Breast epithelium (tissue), 4 donors: ENCODE data around the gene RNMT. TPM values are rescaled to one million over a fixed set of nuclear protein-coding genes. Genes with fewer than 3 reads are reported as not detected.

Source experiments
- DNase-seq, 2 donors: peaks; one replicate each; pipeline ENCODE4 v3.0.0-alpha.2; 2019; ENCODE audit warnings: low spot score in 2 of 2
- H3K27ac ChIP-seq, 2 donors: fragments of 200-600 bp; sonication (generic) in 1 of 2; one replicate each; pipeline ENCODE4 v1.5.1; 2016 to 2019; ENCODE audit warnings: mild to moderate bottlenecking in 1 of 2
- H3K27me3 ChIP-seq, 2 donors: fragments of 200-600 bp; sonication (generic) in 1 of 2; one replicate each; pipeline versions ENCODE4 v1.5.1 to v1.6.0; 2017 to 2019; ENCODE audit warnings: control low read depth in 1 of 2, mild to moderate bottlenecking in 1 of 2
- H3K36me3 ChIP-seq: fragments of 200-600 bp; one replicate; pipeline ENCODE4 v1.5.1; 2019
- H3K4me1 ChIP-seq, 2 donors: fragments of 200-600 bp; sonication (generic); one replicate each; pipeline ENCODE4 v1.5.1; 2016 to 2019; ENCODE audit warnings: control low read depth in 1 of 2
- H3K4me3 ChIP-seq, 3 donors: fragments of 200-600 bp; sonication (generic); 1 replicate in 2 of 3; 2 replicates in 1 of 3; pipeline ENCODE4 v1.5.1; 2016 to 2019; ENCODE audit warnings: mild to moderate bottlenecking in 3 of 3, moderate library complexity in 2 of 3
- H3K9me3 ChIP-seq, 2 donors: fragments of 200-600 bp; sonication (generic) in 1 of 2; one replicate each; pipeline ENCODE4 v1.5.1; 2016 to 2019; ENCODE audit warnings: control low read depth in 1 of 2
- POLR2A ChIP-seq: fragments of 450-650 bp; IDR thresholded peaks from one replicate; pipeline ENCODE4 v1.6.1; 2016; ENCODE audit warnings: antibody characterized with exemption, mild to moderate bottlenecking, moderate library complexity
- POLR2AphosphoS5 ChIP-seq, 3 donors: sonication (generic); formaldehyde crosslinking; IDR thresholded peaks; one replicate each; pipeline ENCODE4 v1.6.1; 2017; ENCODE audit warnings: antibody characterized with exemption in 3 of 3
- intact Hi-C: fragments of 100-400 bp; cut with DNase I; formaldehyde crosslinking; loops from one replicate; pipeline ENCODE4 v1.15.1; 2023; ENCODE audit warnings: low total_unique reads
- total RNA-seq, 3 donors: library from RNA; depleted of rRNA; stranded (reverse); fragments of >200 nt; gene quantifications; one replicate each; pipeline ENCODE4 v1.1.0, GENCODE V29; 2016
- TF ChIP-seq, protein P1 (sequence below), 3 donors: fragments of 450-650 bp; IDR thresholded peaks; one replicate each; pipeline ENCODE4 v1.5.1; 2016 to 2017; ENCODE audit warnings: antibody characterized with exemption in 3 of 3, mild to moderate bottlenecking in 3 of 3, moderate library complexity in 3 of 3

RNMT gene
- total RNA-seq, 3 donors from 2014 or later: 20.5 to 36.0 (median 23.9) TPM

DNA sequence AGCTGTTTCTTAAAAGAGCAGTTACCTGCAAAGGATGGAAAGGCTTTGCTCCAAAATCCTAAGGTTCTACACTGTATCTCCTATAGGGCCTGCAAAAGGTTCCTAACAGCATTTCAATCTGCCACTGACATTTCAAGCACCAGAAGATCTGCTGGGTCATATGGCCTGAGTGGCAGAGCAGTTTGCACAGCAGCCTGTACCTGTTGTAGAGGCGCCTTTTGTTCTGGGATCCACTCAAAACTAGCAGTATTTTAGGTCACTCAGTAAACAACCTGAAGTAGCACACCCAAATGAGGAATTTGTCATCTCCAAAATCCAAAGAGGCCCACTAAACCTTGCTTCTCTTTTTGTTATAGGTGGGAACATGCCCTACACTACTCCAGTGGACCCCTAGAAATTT is 6.3 kb upstream of the RNMT start:
- intact Hi-C loops: no loop called here

DNA sequence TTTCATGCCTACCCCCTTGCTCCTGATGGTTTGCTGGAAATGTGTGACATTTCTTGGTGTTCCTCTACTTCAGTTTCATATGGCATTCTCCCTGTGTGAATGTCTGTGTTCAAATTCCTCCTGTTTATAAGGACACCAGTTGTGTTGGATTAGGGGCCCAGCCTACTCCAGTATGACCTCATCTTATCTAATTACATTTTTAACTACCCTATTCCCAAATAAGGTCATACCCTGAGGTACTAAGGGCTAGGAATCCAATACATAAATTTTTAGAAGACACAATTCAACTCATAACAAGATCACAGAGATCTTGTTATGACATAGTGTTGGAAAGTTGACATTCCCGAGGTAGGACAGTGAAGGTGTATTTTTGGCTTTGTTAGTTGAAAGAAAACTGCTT is 5.6 kb upstream of the RNMT start:
- Histone ChIP-seq H3K27me3 (no peaks in the 10 kb centered on the region), H3K9me3 (no peaks in the 10 kb centered on the region), H3K36me3 (no peaks in the 10 kb centered on the region), H3K27ac (no peak overlapping the region), H3K4me1 (no peaks in the 10 kb centered on the region), H3K4me3 (no peak overlapping the region)
- no peak for DNase-seq
- TF ChIP-seq, protein P1, sequence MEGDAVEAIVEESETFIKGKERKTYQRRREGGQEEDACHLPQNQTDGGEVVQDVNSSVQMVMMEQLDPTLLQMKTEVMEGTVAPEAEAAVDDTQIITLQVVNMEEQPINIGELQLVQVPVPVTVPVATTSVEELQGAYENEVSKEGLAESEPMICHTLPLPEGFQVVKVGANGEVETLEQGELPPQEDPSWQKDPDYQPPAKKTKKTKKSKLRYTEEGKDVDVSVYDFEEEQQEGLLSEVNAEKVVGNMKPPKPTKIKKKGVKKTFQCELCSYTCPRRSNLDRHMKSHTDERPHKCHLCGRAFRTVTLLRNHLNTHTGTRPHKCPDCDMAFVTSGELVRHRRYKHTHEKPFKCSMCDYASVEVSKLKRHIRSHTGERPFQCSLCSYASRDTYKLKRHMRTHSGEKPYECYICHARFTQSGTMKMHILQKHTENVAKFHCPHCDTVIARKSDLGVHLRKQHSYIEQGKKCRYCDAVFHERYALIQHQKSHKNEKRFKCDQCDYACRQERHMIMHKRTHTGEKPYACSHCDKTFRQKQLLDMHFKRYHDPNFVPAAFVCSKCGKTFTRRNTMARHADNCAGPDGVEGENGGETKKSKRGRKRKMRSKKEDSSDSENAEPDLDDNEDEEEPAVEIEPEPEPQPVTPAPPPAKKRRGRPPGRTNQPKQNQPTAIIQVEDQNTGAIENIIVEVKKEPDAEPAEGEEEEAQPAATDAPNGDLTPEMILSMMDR (IDR thresholded peaks at IDR 0.05): no peak
- TF ChIP-seq POLR2AphosphoS5 (IDR thresholded peaks at IDR 0.05) (no peak), POLR2A (no peak)
- intact Hi-C loops: no loop called here

More for the DNA sequence above, 6.3 kb upstream of the RNMT start:
- TF ChIP-seq, protein P1 (IDR thresholded peaks at IDR 0.05): no peak
- no peak for TF ChIP-seq POLR2A
- no peak for TF ChIP-seq POLR2AphosphoS5 (IDR thresholded peaks at IDR 0.05)
- no peaks in the 10 kb centered on the region for H3K27me3 ChIP-seq
- DNase-seq: no peak
- H3K36me3 ChIP-seq: no peaks in the 10 kb centered on the region
- H3K4me1 ChIP-seq: no peaks in the 10 kb centered on the region
- no peaks in the 10 kb centered on the region for H3K9me3 ChIP-seq
- no peak overlapping the region for H3K4me3 ChIP-seq
- no peak overlapping the region for H3K27ac ChIP-seq

DNA sequence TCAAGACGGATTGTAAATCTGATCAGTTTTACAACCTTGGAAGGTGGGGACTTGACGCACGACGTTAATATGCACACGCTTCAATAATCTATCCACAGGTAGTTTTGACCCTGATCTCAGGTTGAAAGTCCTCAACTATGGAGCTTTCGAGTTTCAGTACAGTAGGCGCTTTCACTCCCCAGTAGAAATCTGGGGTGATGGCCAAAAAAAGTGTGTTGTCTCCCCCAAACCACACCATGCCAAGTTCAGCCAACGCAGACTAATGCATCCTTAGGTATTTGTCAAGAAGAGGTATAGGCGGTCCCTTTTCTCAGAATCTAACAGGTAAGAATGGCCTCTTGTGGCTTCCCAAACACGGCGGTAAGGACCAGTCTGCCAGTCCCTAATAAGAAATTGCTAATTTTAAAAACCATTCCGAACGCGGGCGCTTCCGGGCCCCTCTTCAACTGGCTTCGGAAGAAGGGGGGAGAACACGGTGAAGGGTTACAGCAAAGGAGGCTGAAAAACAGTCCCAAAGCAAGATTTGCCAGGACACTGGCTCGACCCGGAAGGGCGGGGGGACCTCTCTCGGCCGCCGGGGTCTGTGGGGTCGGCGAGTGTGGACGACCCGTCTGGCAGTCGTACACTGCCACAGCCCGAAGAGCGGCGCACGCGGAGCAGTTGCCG is 774 bp upstream of the RNMT start:
- no peak for TF ChIP-seq POLR2A
- TF ChIP-seq, protein P1 (IDR thresholded peaks at IDR 0.05): no peak
- TF ChIP-seq POLR2AphosphoS5 (IDR thresholded peaks at IDR 0.05): no peak
- Histone ChIP-seq H3K4me1 (peaks cover 0 to 9% of the 10 kb centered on the region in 2 donors), H3K36me3 (no peaks in the 10 kb centered on the region), H3K4me3 (peak overlapping the region; percentile 92 to 96 (median 95)), H3K9me3 (no peaks in the 10 kb centered on the region), H3K27ac (peak overlapping the region; percentile 98), H3K27me3 (no peaks in the 10 kb centered on the region)
- intact Hi-C loops: no loop called here
- DNase-seq: no peak

DNA sequence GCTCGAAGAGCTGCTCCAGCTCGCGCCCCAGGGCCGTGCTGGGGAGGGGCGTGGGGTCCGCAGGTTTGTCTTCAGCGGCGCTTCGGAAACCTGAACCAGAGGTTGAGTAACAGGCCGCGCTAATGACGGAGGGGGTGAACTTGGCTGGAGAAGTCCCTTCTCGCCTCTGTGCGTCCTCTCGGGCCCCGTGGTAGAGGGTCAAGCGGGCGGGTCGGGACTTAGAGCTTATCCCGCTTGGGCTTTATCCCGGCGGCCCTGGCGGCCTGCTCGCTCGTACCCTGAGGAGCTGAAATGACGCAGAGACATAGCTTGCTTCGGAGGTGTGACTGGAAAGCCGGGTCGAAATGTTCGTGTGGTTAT is 479 bp downstream of the RNMT start:
- DNase-seq: peak in 1 of 2 donors; percentile 24
- no peaks in the 10 kb centered on the region for H3K36me3 ChIP-seq
- H3K4me3 ChIP-seq: peak overlapping the region; percentile 92 to 96 (median 95)
- TF ChIP-seq POLR2A (no peak), POLR2AphosphoS5 (IDR thresholded peaks at IDR 0.05) (no peak)
- TF ChIP-seq, protein P1 (IDR thresholded peaks at IDR 0.05): no peak
- no peaks in the 10 kb centered on the region for H3K27me3 ChIP-seq
- H3K9me3 ChIP-seq: no peaks in the 10 kb centered on the region
- H3K27ac ChIP-seq: peak overlapping the region; percentile 98
- intact Hi-C loops: no loop called here
- peaks cover 0 to 9% of the 10 kb centered on the region in 2 donors for H3K4me1 ChIP-seq

DNA sequence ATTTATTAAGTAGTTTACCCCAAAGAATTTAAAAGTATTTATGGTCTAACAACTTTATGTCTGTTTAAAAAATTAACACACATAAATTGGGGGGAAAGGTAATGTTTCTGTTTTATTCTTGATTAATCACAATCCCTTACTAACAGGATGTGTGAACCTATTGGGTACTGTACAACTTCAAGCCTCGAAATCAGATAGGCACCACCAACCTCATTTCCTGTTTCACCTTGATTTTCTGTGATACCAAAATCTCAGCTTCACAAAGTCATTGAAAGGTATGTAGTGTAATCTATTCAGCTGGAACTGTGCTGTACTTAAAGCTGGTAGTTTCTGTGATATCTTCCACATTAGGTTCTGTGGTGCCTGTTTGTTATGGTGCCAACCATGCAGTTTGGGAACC is 4.0 kb downstream of the RNMT start:
- no peaks in the 10 kb centered on the region for H3K36me3 ChIP-seq
- no peaks in the 10 kb centered on the region for H3K27me3 ChIP-seq
- TF ChIP-seq, protein P1 (IDR thresholded peaks at IDR 0.05): no peak
- TF ChIP-seq POLR2AphosphoS5 (IDR thresholded peaks at IDR 0.05): no peak
- intact Hi-C loops: no loop called here
- no peak overlapping the region for H3K4me3 ChIP-seq
- H3K4me1 ChIP-seq: peaks cover 0 to 9% of the 10 kb centered on the region in 2 donors
- no peak overlapping the region for H3K27ac ChIP-seq
- no peaks in the 10 kb centered on the region for H3K9me3 ChIP-seq
- no peak for DNase-seq
